ENCODE data around the gene TXNDC11.

TXNDC11 gene

GRCh38 chr16:11687601-11688519, 54.8 kb downstream of the TXNDC11 start:
- no peak for DNase-seq (ENCODE audit: low read depth)
- no peak for TF ChIP-seq CTCF (IDR thresholded peaks at IDR 0.05; ENCODE audit: control insufficient read depth, extremely low read depth, insufficient read depth)
- H3K4me3 ChIP-seq (ENCODE audit: low read depth, low read length) = no peak overlapping the region

- no peak overlapping the region for H3K4me3 ChIP-seq (ENCODE audit: low read depth, low read length)
- DNase-seq (ENCODE audit: low read depth) = no peak
- TF ChIP-seq CTCF (IDR thresholded peaks at IDR 0.05; ENCODE audit: control insufficient read depth, extremely low read depth, insufficient read depth) = no peak
These were observed 55.8 kb downstream of the TXNDC11 start for GRCh38 chr16:11686713-11687380.

- no peak for TF ChIP-seq CTCF (IDR thresholded peaks at IDR 0.05; ENCODE audit: control insufficient read depth, extremely low read depth, insufficient read depth)
- no peak for DNase-seq (ENCODE audit: low read depth)
- no peak overlapping the region for H3K4me3 ChIP-seq (ENCODE audit: low read depth, low read length)
These were observed 56.6 kb downstream of the TXNDC11 start for GRCh38 chr16:11685844-11686618.

GRCh38 chr16:11684231-11685025, 58.2 kb downstream of the TXNDC11 start:
- no peak overlapping the region for H3K4me3 ChIP-seq (ENCODE audit: low read depth, low read length)
- no peak for DNase-seq (ENCODE audit: low read depth)
- no peak for TF ChIP-seq CTCF (IDR thresholded peaks at IDR 0.05; ENCODE audit: control insufficient read depth, extremely low read depth, insufficient read depth)

GRCh38 chr16:11683145-11683544, 59.5 kb downstream of the TXNDC11 start:
- no peak for TF ChIP-seq CTCF (IDR thresholded peaks at IDR 0.05; ENCODE audit: control insufficient read depth, extremely low read depth, insufficient read depth)
- no peak overlapping the region for H3K4me3 ChIP-seq (ENCODE audit: low read depth, low read length)
- no peak for DNase-seq (ENCODE audit: low read depth)

GRCh38 chr16:11682655-11683096, 60.0 kb downstream of the TXNDC11 start:
- no peak overlapping the region for H3K4me3 ChIP-seq (ENCODE audit: low read depth, low read length)
- no peak for TF ChIP-seq CTCF (IDR thresholded peaks at IDR 0.05; ENCODE audit: control insufficient read depth, extremely low read depth, insufficient read depth)
- DNase-seq (ENCODE audit: low read depth) = no peak
